CD14-positive monocyte (primary cell): ENCODE results near the gene ST8SIA6. TPM values are rescaled to one million over a fixed set of nuclear protein-coding genes. Genes with fewer than 3 reads are reported as not detected.
A peak's percentile ranks its signal among the peaks of the same experiment; 100 is the strongest.
"Not testable (repeated sequence)": the region's sequence is repeated elsewhere in the genome, so short reads cannot be mapped to it uniquely, and the experiment has no call there.

Experiments used
- DNase-seq, 3 donors: peaks; one replicate each; pipeline ENCODE4 v3.0.0-alpha.2; 2011 to 2022
- H2AFZ ChIP-seq: 2 replicates; pipeline ENCODE4 v1.6.0; 2012; ENCODE audit warnings: mild to moderate bottlenecking, low read depth, low read length, inconsistent platforms; ENCODE audit not compliant: insufficient read depth, poor library complexity, severe bottlenecking
- H3K27ac ChIP-seq, 2 donors: 1 replicate in 1 of 2; 2 replicates in 1 of 2; pipeline ENCODE4 v1.5.1; 2012 to 2013; ENCODE audit warnings: low read length in 2 of 2, control low read depth in 1 of 2, inconsistent platforms in 1 of 2, low read depth in 1 of 2, mild to moderate bottlenecking in 1 of 2
- H3K27me3 ChIP-seq, 2 donors: one replicate each; pipeline versions ENCODE4 v1.6.0 to v1.6.1; 2011 to 2013; ENCODE audit warnings: low read length in 2 of 2; ENCODE audit not compliant: control insufficient read depth in 2 of 2, insufficient read depth in 2 of 2
- H3K36me3 ChIP-seq, 2 donors: replicated peaks in 1 of 2; 1 replicate in 1 of 2; 2 replicates in 1 of 2; pipeline versions ENCODE4 v1.5.1 to v1.6.1; 2012 to 2013; ENCODE audit warnings: low read length in 2 of 2, control low read depth in 1 of 2, inconsistent platforms in 1 of 2, mild to moderate bottlenecking in 1 of 2; ENCODE audit not compliant: insufficient read depth in 2 of 2, control insufficient read depth in 1 of 2
- H3K4me1 ChIP-seq, 2 donors: 1 replicate in 1 of 2; 2 replicates in 1 of 2; pipeline versions ENCODE4 v1.5.1 to v1.6.1; 2012 to 2013; ENCODE audit warnings: low read length in 2 of 2, control low read depth in 1 of 2, inconsistent platforms in 1 of 2, mild to moderate bottlenecking in 1 of 2, moderate library complexity in 1 of 2; ENCODE audit not compliant: insufficient read depth in 2 of 2, control insufficient read depth in 1 of 2
- H3K4me2 ChIP-seq: replicated peaks from 2 replicates; pipeline ENCODE3; 2012; ENCODE audit warnings: low read length, moderate library complexity, mild to moderate bottlenecking; ENCODE audit not compliant: poor library complexity, severe bottlenecking; ENCODE audit errors: extremely low read depth
- H3K4me3 ChIP-seq, 3 experiments: fragments of 200-600 bp in 1 of 3; sonication (generic) in 1 of 3; replicated peaks in 1 of 3; 1 replicate in 2 of 3; 2 replicates in 1 of 3; pipeline ENCODE4 v1.5.1; 2011 to 2013; ENCODE audit warnings: low read length in 3 of 3, mild to moderate bottlenecking in 3 of 3, control low read depth in 2 of 3, low read depth in 2 of 3, inconsistent platforms in 1 of 3, moderate library complexity in 1 of 3
- H3K79me2 ChIP-seq: 2 replicates; pipeline ENCODE4 v1.6.0; 2012; ENCODE audit warnings: mild to moderate bottlenecking, control low read depth, inconsistent platforms, low read length, moderate library complexity; ENCODE audit not compliant: insufficient read depth
- H3K9ac ChIP-seq: 2 replicates; pipeline ENCODE4 v1.6.0; 2017; ENCODE audit warnings: low read length, mild to moderate bottlenecking; ENCODE audit not compliant: insufficient read depth, poor library complexity, severe bottlenecking
- H3K9me3 ChIP-seq, 2 donors: replicated peaks in 1 of 2; 1 replicate in 1 of 2; 2 replicates in 1 of 2; pipeline versions ENCODE4 v1.5.1 to v1.6.1; 2012 to 2013; ENCODE audit warnings: low read length in 2 of 2, control low read depth in 1 of 2; ENCODE audit not compliant: control insufficient read depth in 1 of 2, insufficient read depth in 1 of 2
- H4K20me1 ChIP-seq: 2 replicates; pipeline ENCODE4 v1.6.0; 2012; ENCODE audit warnings: mild to moderate bottlenecking, low read length, control low read depth, moderate library complexity; ENCODE audit not compliant: insufficient read depth
- H3K27ac Mint-ChIP-seq, 7 donors: one replicate each; pipeline ENCODE4 v1.8.0; 2020; ENCODE audit warnings: mild to moderate bottlenecking in 7 of 7, mixed read lengths in 7 of 7, moderate library complexity in 6 of 7, inconsistent platforms in 2 of 7
- H3K27me3 Mint-ChIP-seq, 3 donors: one replicate each; pipeline ENCODE4 v1.8.0; 2021 to 2022; ENCODE audit warnings: low read depth in 3 of 3, mild to moderate bottlenecking in 3 of 3, mixed read lengths in 3 of 3, moderate library complexity in 3 of 3, inconsistent platforms in 1 of 3
- H3K36me3 Mint-ChIP-seq, 2 donors: one replicate each; pipeline ENCODE4 v1.8.0; 2020; ENCODE audit warnings: mixed read lengths in 2 of 2, inconsistent platforms in 1 of 2, mild to moderate bottlenecking in 1 of 2
- H3K4me1 Mint-ChIP-seq: one replicate; pipeline ENCODE4 v1.8.0; 2020; ENCODE audit warnings: mild to moderate bottlenecking, mixed read lengths
- H3K4me3 Mint-ChIP-seq, 2 donors: one replicate each; pipeline ENCODE4 v1.8.0; 2020; ENCODE audit warnings: mild to moderate bottlenecking in 2 of 2, mixed read lengths in 2 of 2, moderate library complexity in 1 of 2
- H3K9me3 Mint-ChIP-seq, 7 donors: one replicate each; pipeline ENCODE4 v1.8.0; 2020 to 2022; ENCODE audit warnings: mixed read lengths in 7 of 7, mild to moderate bottlenecking in 6 of 7, moderate library complexity in 6 of 7, inconsistent platforms in 2 of 7
- CTCF ChIP-seq: fragments of 200-600 bp; IDR thresholded peaks from one replicate; pipeline ENCODE4 v1.8.0; 2022; ENCODE audit warnings: antibody characterized with exemption, mild to moderate bottlenecking
- WGBS: methylation state at CpG from one replicate; pipeline ENCODE4 v1.1.5; 2013; ENCODE audit warnings: missing lambda C conversion rate; ENCODE audit not compliant: insufficient coverage; 5-methylcytosine and 5-hydroxymethylcytosine counted together
- intact Hi-C, 2 donors: fragments of 100-400 bp; cut with micrococcal nuclease; formaldehyde crosslinking; loops; one replicate each; pipeline versions ENCODE4 v1.15.0 to v1.15.1; 2023
- polyA plus RNA-seq, 3 donors: library from polyadenylated mRNA; depleted of rRNA in 1 of 3; unstranded in 2 of 3; stranded (reverse) in 1 of 3; fragments of 300-500 nt in 2 of 3; fragments of >200 nt in 1 of 3; fragmentation: Illumina TruSeq in 2 of 3; gene quantifications; 1 replicate in 2 of 3; 2 replicates in 1 of 3; pipeline ENCODE4 v1.2.3, GENCODE V29; 2012 to 2021

Gene ST8SIA6
- polyA plus RNA-seq, 3 donors: 0.11 TPM; not detected in 2

GRCh38 chr10:17326377-17326776 is 128.0 kb downstream of the ST8SIA6 start:
- Histone ChIP-seq H3K9ac (no peak overlapping the region), H3K27ac (no peak overlapping the region), H3K4me2 (no peak overlapping the region), H3K4me1 (no peaks in the 10 kb centered on the region), H3K79me2 (no peaks in the 10 kb centered on the region), H4K20me1 (no peaks in the 10 kb centered on the region), H3K36me3 (no peaks in the 10 kb centered on the region), H3K27me3 (no peaks in the 10 kb centered on the region), H3K9me3 (no peaks in the 10 kb centered on the region), H3K4me3 (no peak overlapping the region), H2AFZ (no peak overlapping the region)
- Mint-ChIP-seq H3K9me3 (peaks cover 0 to 3% (median 0%) of the 10 kb centered on the region in 7 donors), H3K4me3 (no peak overlapping the region), H3K36me3 (no peaks in the 10 kb centered on the region), H3K4me1 (peaks cover 3% of the 10 kb centered on the region), H3K27ac (no peak overlapping the region), H3K27me3 (no peaks in the 10 kb centered on the region)
- intact Hi-C loops: no loop called here
- DNase-seq: no peak
- no peak for TF ChIP-seq CTCF
- 94% methylated on average over 3 of the region's 4 CpGs for WGBS

- peak; percentile 14 for TF ChIP-seq CTCF
- DNase-seq, H3K4me3 ChIP-seq, H3K4me1 Mint-ChIP-seq, H3K4me3 Mint-ChIP-seq, H4K20me1 ChIP-seq, H3K9me3 Mint-ChIP-seq, H3K27me3 ChIP-seq, intact Hi-C loops, H3K4me2 ChIP-seq, H3K4me1 ChIP-seq, H3K27ac ChIP-seq, H3K27me3 Mint-ChIP-seq, H3K36me3 ChIP-seq, H3K36me3 Mint-ChIP-seq, H2AFZ ChIP-seq, H3K9me3 ChIP-seq, H3K9ac ChIP-seq, H3K79me2 ChIP-seq: not testable (repeated sequence)
- peak overlapping the region in 2 of 7 donors; percentile 13 to 60 for H3K27ac Mint-ChIP-seq
- 83% methylated on average over 2 of the region's 3 CpGs for WGBS
Observed at GRCh38 chr10:17321957-17322356, 132.4 kb downstream of the ST8SIA6 start.
